HG03139 (cell line): ENCODE results near the gene CHCHD6.

ENCODE experiments used
- ATAC-seq: cut with Tn5 transposase; IDR thresholded peaks from one replicate; pipeline ENCODE4 v1.9.1; 2021; ENCODE audit not compliant: unreplicated experiment

The CHCHD6 gene

GRCh38 chr3:126699011-126699410 is 5.0 kb upstream of the CHCHD6 start:
- ATAC-seq: no peak

GRCh38 chr3:126704494-126705214 is 614 bp downstream of the CHCHD6 start:
- no peak for ATAC-seq

GRCh38 chr3:126706631-126707030 is 2.6 kb downstream of the CHCHD6 start:
- no peak for ATAC-seq

GRCh38 chr3:126711121-126711760 is 7.2 kb downstream of the CHCHD6 start:
- no peak for ATAC-seq

GRCh38 chr3:126713199-126713598 is 9.2 kb downstream of the CHCHD6 start:
- no peak for ATAC-seq

- ATAC-seq: no peak
Measured at GRCh38 chr3:126714276-126714900, 10.3 kb downstream of the CHCHD6 start.

- ATAC-seq: no peak
Measured at GRCh38 chr3:126714921-126715320, 10.9 kb downstream of the CHCHD6 start.

- no peak for ATAC-seq
Measured at GRCh38 chr3:126715432-126715831, 11.4 kb downstream of the CHCHD6 start.

- ATAC-seq: no peak
Measured at GRCh38 chr3:126716057-126716456, 12.0 kb downstream of the CHCHD6 start.

- ATAC-seq: no peak
Measured at GRCh38 chr3:126718561-126719445, 14.8 kb downstream of the CHCHD6 start.

- ATAC-seq: no peak
Measured at GRCh38 chr3:126720596-126720995, 16.6 kb downstream of the CHCHD6 start.

GRCh38 chr3:126721246-126721645 is 17.2 kb downstream of the CHCHD6 start:
- no peak for ATAC-seq

GRCh38 chr3:126723237-126723636 is 19.2 kb downstream of the CHCHD6 start:
- ATAC-seq: no peak

GRCh38 chr3:126723801-126724200 is 19.8 kb downstream of the CHCHD6 start:
- ATAC-seq: no peak

GRCh38 chr3:126728680-126729079 is 24.6 kb downstream of the CHCHD6 start:
- ATAC-seq: no peak

- ATAC-seq: no peak
Measured at GRCh38 chr3:126730376-126730775, 26.3 kb downstream of the CHCHD6 start.

GRCh38 chr3:126731044-126731443 is 27.0 kb downstream of the CHCHD6 start:
- ATAC-seq: no peak

- no peak for ATAC-seq
Measured at GRCh38 chr3:126732281-126733060, 28.4 kb downstream of the CHCHD6 start.

GRCh38 chr3:126733061-126733430 is 29.0 kb downstream of the CHCHD6 start:
- ATAC-seq: no peak

GRCh38 chr3:126734106-126734723 is 30.2 kb downstream of the CHCHD6 start:
- ATAC-seq: no peak
